B cell (primary cell): Measurements from ENCODE around the gene UACA. TPM values are rescaled to one million over a fixed set of nuclear protein-coding genes. Genes with fewer than 3 reads are reported as not detected.

Source experiments
- ATAC-seq: fragments of 200-7000 bp; cut with Tn5 transposase; one replicate; pipeline ENCODE4 v1.10.0; 2021; ENCODE audit warnings: low read depth, mild to moderate bottlenecking, moderate number of reproducible peaks, moderate library complexity
- CTCF ChIA-PET: fragments of 350-600 bp; sonication (Branson Sonifier 250); formaldehyde crosslinking; loops from one replicate; lab custom pipeline; 2021; ENCODE audit warnings: antibody characterized with exemption, inconsistent platforms; lab: Charles Lee
- POLR2A ChIA-PET: fragments of 350-600 bp; sonication (Branson Sonifier 250); formaldehyde crosslinking; loops from one replicate; lab custom pipeline; 2021; ENCODE audit warnings: antibody characterized with exemption; lab: Charles Lee
- DNase-seq: peaks from one replicate; pipeline ENCODE4 v3.0.0; 2013
- H2AFZ ChIP-seq: 2 replicates; pipeline ENCODE4 v1.6.1; 2012; ENCODE audit warnings: mild to moderate bottlenecking, low read depth, low read length; ENCODE audit not compliant: insufficient read depth, poor library complexity, severe bottlenecking
- H3K27ac ChIP-seq, 2 donors: 1 replicate in 1 of 2; 2 replicates in 1 of 2; pipeline ENCODE4 v1.5.1; 2012 to 2013; ENCODE audit warnings: low read length in 2 of 2, mild to moderate bottlenecking in 2 of 2, moderate library complexity in 1 of 2
- H3K27me3 ChIP-seq, 4 experiments: fragments of 200-600 bp in 1 of 4; sonication (generic) in 1 of 4; replicated peaks in 1 of 4; 1 replicate in 2 of 4; 2 replicates in 2 of 4; pipeline versions ENCODE4 v1.6.1 to v1.7.0; 2013 to 2016; ENCODE audit warnings: low read length in 3 of 4, mild to moderate bottlenecking in 2 of 4, mixed read lengths in 1 of 4, moderate library complexity in 1 of 4; ENCODE audit not compliant: insufficient read depth in 4 of 4, control insufficient read depth in 3 of 4; ENCODE audit errors: control extremely low read depth in 1 of 4
- H3K36me3 ChIP-seq, 2 experiments: replicated peaks in 1 of 2; 1 replicate in 1 of 2; 2 replicates in 1 of 2; pipeline versions ENCODE4 v1.6.1 to v1.7.1; 2013; ENCODE audit warnings: low read length in 1 of 2; ENCODE audit not compliant: insufficient read depth in 2 of 2, control insufficient read depth in 1 of 2; ENCODE audit errors: control extremely low read depth in 1 of 2, extremely low read depth in 1 of 2
- H3K4me1 ChIP-seq, 2 donors: fragments of 200-600 bp in 1 of 2; sonication (generic) in 1 of 2; 1 replicate in 1 of 2; 2 replicates in 1 of 2; pipeline versions ENCODE4 v1.5.1 to v1.6.1; 2013 to 2017; ENCODE audit warnings: low read length in 2 of 2; ENCODE audit not compliant: control insufficient read depth in 2 of 2, insufficient read depth in 2 of 2
- H3K4me2 ChIP-seq: replicated peaks from 2 replicates; pipeline ENCODE3; 2012; ENCODE audit warnings: mild to moderate bottlenecking, low read depth, low read length; ENCODE audit not compliant: poor library complexity, severe bottlenecking
- H3K4me3 ChIP-seq, 5 experiments: fragments of 200-600 bp in 1 of 5; sonication (generic) in 1 of 5; 1 replicate in 3 of 5; 2 replicates in 2 of 5; pipeline versions ENCODE4 v1.5.1 to v1.7.0; 2011 to 2016; ENCODE audit warnings: low read length in 4 of 5, mild to moderate bottlenecking in 4 of 5, low read depth in 2 of 5, control low read depth in 1 of 5, moderate library complexity in 1 of 5; ENCODE audit not compliant: insufficient read depth in 1 of 5; ENCODE audit errors: control extremely low read depth in 1 of 5, extremely low read depth in 1 of 5
- H3K79me2 ChIP-seq: fragments of 200-600 bp; sonication (generic); one replicate; pipeline ENCODE4 v1.6.0; 2016; ENCODE audit warnings: low read length; ENCODE audit not compliant: control insufficient read depth, insufficient read depth
- H3K9ac ChIP-seq: fragments of 200-600 bp; sonication (generic); 2 replicates; pipeline ENCODE4 v1.6.1; 2017; ENCODE audit warnings: mild to moderate bottlenecking, low read length, moderate library complexity
- H3K9me3 ChIP-seq, 3 donors: one replicate each; pipeline versions ENCODE4 v1.6.1 to v1.7.1; 2013; ENCODE audit warnings: low read length in 2 of 3; ENCODE audit not compliant: control insufficient read depth in 2 of 3, insufficient read depth in 1 of 3; ENCODE audit errors: control extremely low read depth in 1 of 3
- H4K20me1 ChIP-seq: 2 replicates; pipeline ENCODE4 v1.6.0; 2012; ENCODE audit warnings: mild to moderate bottlenecking, low read length; ENCODE audit not compliant: insufficient read depth, control insufficient read depth, poor library complexity, severe bottlenecking
- H3K27ac Mint-ChIP-seq: one replicate; pipeline ENCODE4 v1.8.0; 2021; ENCODE audit warnings: mixed read lengths
- H3K27me3 Mint-ChIP-seq: one replicate; pipeline ENCODE4 v1.8.0; 2021; ENCODE audit warnings: mixed read lengths
- H3K4me1 Mint-ChIP-seq: one replicate; pipeline ENCODE4 v1.8.0; 2021; ENCODE audit warnings: mixed read lengths
- H3K4me3 Mint-ChIP-seq: one replicate; pipeline ENCODE4 v1.8.0; 2021; ENCODE audit warnings: mixed read lengths
- H3K9me3 Mint-ChIP-seq: one replicate; pipeline ENCODE4 v1.8.0; 2022; ENCODE audit warnings: mixed read lengths; ENCODE audit not compliant: insufficient read depth
- EZH2 ChIP-seq: IDR thresholded peaks from 2 replicates; pipeline ENCODE4 v1.6.1; 2012; ENCODE audit warnings: borderline replicate concordance, low read depth, mild to moderate bottlenecking, moderate library complexity, low read length; ENCODE audit not compliant: insufficient read depth, poor library complexity, severe bottlenecking
- WGBS: methylation state at CpG from one replicate; pipeline ENCODE4 v1.1.5; 2013; ENCODE audit warnings: missing lambda C conversion rate; ENCODE audit not compliant: insufficient coverage; 5-methylcytosine and 5-hydroxymethylcytosine counted together
- intact Hi-C: fragments of 100-400 bp; cut with micrococcal nuclease; formaldehyde crosslinking; loops from one replicate; pipeline ENCODE4 v1.10.0; 2022
- polyA plus RNA-seq: library from polyadenylated mRNA; depleted of rRNA; stranded (reverse); fragments of >200 nt; gene quantifications from 2 replicates; pipeline ENCODE4 v1.2.3, GENCODE V29; 2012
- total RNA-seq, 2 donors: library from RNA; stranded (reverse); fragments of 120-200 nt in 1 of 2; gene quantifications; 1 replicate in 1 of 2; 2 replicates in 1 of 2; pipeline versions ENCODE4 v1.2.3 to v1.2.4, GENCODE V29; 2013 to 2022
- TF ChIP-seq, protein P1 (sequence below): fragments of 200-600 bp; IDR thresholded peaks from one replicate; pipeline ENCODE4 v1.8.0; 2022; ENCODE audit warnings: antibody characterized with exemption, mild to moderate bottlenecking

The UACA gene
- total and polyA plus RNA-seq, 2 donors (not counting 1 experiment from before 2014, with no cell fraction given), result 2.7 to 3.3 TPM

GRCh38 chr15:70651303-70651845 lies 112.0 kb downstream of the UACA start:
- Histone ChIP-seq H3K27ac (no peak overlapping the region), H4K20me1 (no peaks in the 10 kb centered on the region), H2AFZ (no peak overlapping the region), H3K79me2 (no peaks in the 10 kb centered on the region), H3K9ac (no peak overlapping the region), H3K4me2 (no peak overlapping the region), H3K27me3 (peaks cover 0 to 9% (median 2%) of the 10 kb centered on the region in 4 experiments), H3K4me1 (no peaks in the 10 kb centered on the region), H3K4me3 (no peak overlapping the region), H3K36me3 (no peaks in the 10 kb centered on the region), H3K9me3 (no peaks in the 10 kb centered on the region)
- Mint-ChIP-seq H3K9me3 (no peaks in the 10 kb centered on the region), H3K4me3 (no peak overlapping the region), H3K27me3 (peaks cover 25% of the 10 kb centered on the region), H3K27ac (no peak overlapping the region), H3K4me1 (no peaks in the 10 kb centered on the region)
- no peak for TF ChIP-seq EZH2
- TF ChIP-seq, protein P1, sequence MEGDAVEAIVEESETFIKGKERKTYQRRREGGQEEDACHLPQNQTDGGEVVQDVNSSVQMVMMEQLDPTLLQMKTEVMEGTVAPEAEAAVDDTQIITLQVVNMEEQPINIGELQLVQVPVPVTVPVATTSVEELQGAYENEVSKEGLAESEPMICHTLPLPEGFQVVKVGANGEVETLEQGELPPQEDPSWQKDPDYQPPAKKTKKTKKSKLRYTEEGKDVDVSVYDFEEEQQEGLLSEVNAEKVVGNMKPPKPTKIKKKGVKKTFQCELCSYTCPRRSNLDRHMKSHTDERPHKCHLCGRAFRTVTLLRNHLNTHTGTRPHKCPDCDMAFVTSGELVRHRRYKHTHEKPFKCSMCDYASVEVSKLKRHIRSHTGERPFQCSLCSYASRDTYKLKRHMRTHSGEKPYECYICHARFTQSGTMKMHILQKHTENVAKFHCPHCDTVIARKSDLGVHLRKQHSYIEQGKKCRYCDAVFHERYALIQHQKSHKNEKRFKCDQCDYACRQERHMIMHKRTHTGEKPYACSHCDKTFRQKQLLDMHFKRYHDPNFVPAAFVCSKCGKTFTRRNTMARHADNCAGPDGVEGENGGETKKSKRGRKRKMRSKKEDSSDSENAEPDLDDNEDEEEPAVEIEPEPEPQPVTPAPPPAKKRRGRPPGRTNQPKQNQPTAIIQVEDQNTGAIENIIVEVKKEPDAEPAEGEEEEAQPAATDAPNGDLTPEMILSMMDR, result no peak
- DNase-seq, result no peak
- POLR2A ChIA-PET, result no interaction called here
- no CpG with 5 or more reads among the region's 2 CpGs for WGBS
- CTCF ChIA-PET, result interaction anchor here (1.2 kb wide), 1 partner anchor 71 kb away, joined by 3 read pairs; no protein-coding TSS in a partner anchor
- no peak for ATAC-seq
- intact Hi-C loops, result no loop called here

DNA sequence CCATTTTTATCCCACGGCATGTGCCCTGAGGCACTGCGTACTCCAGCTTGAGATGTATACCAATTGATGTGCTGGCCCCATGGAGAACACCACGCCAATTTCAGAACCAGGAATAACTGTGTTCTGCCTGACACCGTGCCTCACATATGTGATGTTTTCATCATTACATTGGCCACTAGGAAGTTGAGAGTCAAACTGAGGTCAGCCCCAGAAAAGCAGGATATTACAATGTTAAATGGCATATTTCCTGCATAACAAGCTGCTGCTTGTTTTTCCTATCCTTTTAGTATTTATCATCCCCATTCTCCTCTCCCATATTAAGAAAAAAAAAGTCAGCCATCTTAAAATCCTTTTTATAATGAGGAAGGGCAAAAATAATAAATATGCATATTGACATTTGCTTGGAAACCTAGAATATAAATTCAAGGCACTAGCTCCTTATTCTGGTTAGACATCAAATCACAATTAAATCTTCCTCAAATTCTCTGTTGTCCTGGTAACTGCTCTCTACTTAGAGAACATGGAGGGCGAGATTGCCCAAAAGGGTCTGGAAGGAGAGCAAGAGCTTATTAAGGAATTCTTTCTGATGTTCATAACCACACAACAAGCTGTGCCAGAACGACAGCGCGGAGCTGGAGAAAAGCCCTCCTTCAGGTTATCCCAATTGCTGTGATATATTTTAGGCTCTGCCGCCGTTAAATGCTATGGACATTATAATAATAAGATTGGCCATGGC lies 112.6 kb downstream of the UACA start:
- Histone ChIP-seq H3K27me3 (peaks cover 0 to 10% (median 3%) of the 10 kb centered on the region in 4 experiments), H3K36me3 (no peaks in the 10 kb centered on the region), H3K9me3 (no peaks in the 10 kb centered on the region), H3K79me2 (no peaks in the 10 kb centered on the region), H3K27ac (no peak overlapping the region), H4K20me1 (no peaks in the 10 kb centered on the region), H3K9ac (no peak overlapping the region), H3K4me3 (no peak overlapping the region), H3K4me1 (no peaks in the 10 kb centered on the region), H2AFZ (no peak overlapping the region), H3K4me2 (no peak overlapping the region)
- no peak overlapping the region for H3K4me3 Mint-ChIP-seq
- no peaks in the 10 kb centered on the region for H3K9me3 Mint-ChIP-seq
- TF ChIP-seq, protein P1, result no peak
- no peak for TF ChIP-seq EZH2
- DNase-seq, result no peak
- ChIA-PET CTCF (interaction anchor here (1.2 kb wide), 1 partner anchor 72 kb away, joined by 3 read pairs; no protein-coding TSS in a partner anchor), POLR2A (no interaction called here)
- ATAC-seq, result no peak
- no peaks in the 10 kb centered on the region for H3K4me1 Mint-ChIP-seq
- peaks cover 31% of the 10 kb centered on the region for H3K27me3 Mint-ChIP-seq
- WGBS, result 94% methylated on average over 4 of the region's 10 CpGs
- intact Hi-C loops, result no loop called here
- no peak overlapping the region for H3K27ac Mint-ChIP-seq
